ENCODE results near the gene DPF1.

DPF1 gene

DNA sequence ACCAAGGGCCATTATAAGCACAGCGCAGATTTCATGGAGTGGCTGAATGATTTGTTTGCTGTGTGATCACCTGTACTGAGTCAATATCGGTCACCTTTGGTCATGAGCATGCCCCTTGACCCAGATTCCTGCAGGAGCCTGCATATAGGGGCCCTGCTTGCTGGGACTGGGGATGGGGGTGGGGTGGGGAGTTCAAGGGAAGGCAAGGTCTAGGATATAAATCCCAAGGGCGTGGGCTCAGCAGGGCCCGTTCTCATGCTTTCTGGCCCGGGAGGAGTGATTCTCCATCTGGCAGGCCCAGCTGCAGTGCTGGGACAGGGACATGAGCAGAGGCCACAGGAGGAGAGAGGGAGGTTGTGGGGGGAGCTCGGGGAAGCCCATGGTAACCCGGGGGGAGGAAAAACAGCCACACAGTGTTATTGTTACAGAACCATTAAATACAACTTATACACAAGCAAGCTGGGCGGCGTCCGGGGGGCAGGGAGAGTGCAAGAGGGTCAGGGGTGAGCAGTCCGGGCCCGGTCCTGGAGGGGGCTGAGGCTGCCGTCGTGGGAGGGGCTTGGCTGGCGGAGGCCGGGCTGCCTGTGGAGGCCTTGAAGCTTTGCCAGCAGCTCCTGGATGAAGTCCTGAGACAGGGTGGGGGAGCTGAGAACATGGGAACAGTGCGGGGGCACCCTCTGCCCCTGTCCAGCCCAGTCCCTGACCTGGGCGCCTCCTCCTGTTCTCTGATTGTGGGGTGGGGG is 27.0 kb upstream of the DPF1 start (continued):
- no peak for TF ChIP-seq SP2 (tag by site-specific recombination; IDR thresholded peaks at IDR 0.05)

DNA sequence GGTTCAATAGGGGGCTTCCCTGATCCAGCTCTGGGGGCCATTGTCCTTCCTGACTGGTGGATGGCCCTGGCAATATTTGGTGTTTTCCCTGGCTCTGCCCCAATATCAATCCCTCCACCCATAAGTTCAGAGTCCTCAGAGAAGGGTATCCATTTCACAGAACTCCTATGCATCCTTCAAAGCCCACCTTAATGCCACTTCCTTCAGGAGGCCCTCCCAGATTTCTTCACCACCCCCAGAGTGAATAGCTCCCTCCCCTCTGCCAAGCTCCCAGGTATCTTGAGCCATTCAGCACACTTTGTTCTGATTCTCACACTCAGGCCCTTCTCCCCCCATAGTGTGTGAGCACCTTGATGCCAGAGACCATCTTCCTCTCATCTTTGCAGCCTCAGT is 26.4 kb upstream of the DPF1 start:
- Histone ChIP-seq H3K4me3 (ENCODE audit: low read depth, low read length) (no peak overlapping the region), H3K9me3 (ENCODE audit: control insufficient read depth, insufficient read depth, low read depth, low read length) (no peaks in the 10 kb centered on the region), H3K27ac (ENCODE audit: extremely low read depth, low read depth, low read length) (no peak overlapping the region), H3K36me3 (ENCODE audit: control insufficient read depth in 2 of 2, insufficient read depth in 1 of 2, low read length in 2 of 2) (no peaks in the 10 kb centered on the region), H3K4me1 (ENCODE audit: control insufficient read depth, insufficient read depth, low read length) (peaks cover 15% of the 10 kb centered on the region)
- TF ChIP-seq, protein P1, sequence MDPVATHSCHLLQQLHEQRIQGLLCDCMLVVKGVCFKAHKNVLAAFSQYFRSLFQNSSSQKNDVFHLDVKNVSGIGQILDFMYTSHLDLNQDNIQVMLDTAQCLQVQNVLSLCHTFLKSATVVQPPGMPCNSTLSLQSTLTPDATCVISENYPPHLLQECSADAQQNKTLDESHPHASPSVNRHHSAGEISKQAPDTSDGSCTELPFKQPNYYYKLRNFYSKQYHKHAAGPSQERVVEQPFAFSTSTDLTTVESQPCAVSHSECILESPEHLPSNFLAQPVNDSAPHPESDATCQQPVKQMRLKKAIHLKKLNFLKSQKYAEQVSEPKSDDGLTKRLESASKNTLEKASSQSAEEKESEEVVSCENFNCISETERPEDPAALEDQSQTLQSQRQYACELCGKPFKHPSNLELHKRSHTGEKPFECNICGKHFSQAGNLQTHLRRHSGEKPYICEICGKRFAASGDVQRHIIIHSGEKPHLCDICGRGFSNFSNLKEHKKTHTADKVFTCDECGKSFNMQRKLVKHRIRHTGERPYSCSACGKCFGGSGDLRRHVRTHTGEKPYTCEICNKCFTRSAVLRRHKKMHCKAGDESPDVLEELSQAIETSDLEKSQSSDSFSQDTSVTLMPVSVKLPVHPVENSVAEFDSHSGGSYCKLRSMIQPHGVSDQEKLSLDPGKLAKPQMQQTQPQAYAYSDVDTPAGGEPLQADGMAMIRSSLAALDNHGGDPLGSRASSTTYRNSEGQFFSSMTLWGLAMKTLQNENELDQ (tag by site-specific recombination; IDR thresholded peaks at IDR 0.05; ENCODE audit: low read depth) = no peak
- TF ChIP-seq ZFP3 (tag by site-specific recombination; IDR thresholded peaks at IDR 0.05; ENCODE audit: low read depth) = peak; percentile 99
- CTCF ChIA-PET = interaction anchor here (0.6 to 2.1 kb wide), 9 partner anchors 11 to 351 kb away, joined by 3 to 12 read pairs (median 5); partner anchors contain the start of genes CATSPERG and SPINT2
- POLR2A ChIA-PET = interaction anchor here (1.1 to 2.0 kb wide), 2 partner anchors 14 to 124 kb away, joined by 3 to 8 read pairs; partner anchors contain the start of genes PSMD8 and SPINT2

DNA sequence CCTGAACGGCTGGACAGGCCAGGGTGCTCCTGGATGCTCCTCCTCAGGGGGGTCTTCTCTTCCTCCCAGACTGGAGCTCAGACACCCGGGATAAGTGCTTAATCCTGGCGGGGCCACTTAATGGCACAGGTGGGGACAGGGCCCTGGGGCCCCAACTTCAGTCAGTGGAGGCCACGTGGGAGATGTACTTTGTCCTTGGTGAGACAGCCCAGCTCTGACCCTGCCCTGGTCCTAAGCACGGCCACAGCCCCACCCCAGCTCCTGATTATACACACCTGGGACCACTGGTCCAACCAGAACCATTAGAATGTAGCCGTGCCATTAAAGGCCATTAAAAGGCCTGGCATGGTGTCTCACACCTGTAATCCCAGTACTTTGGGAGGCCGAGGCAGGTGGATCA is 24.4 kb upstream of the DPF1 start:
- H3K4me3 ChIP-seq (ENCODE audit: low read depth, low read length) = no peak overlapping the region
- POLR2A ChIA-PET = interaction anchor here (0.7 kb wide), 1 partner anchor 16 kb away, joined by 3 read pairs; the partner anchor contains the start of gene SPINT2
- CTCF ChIA-PET = interaction anchor here (0.6 to 1.8 kb wide), 6 partner anchors 14 to 391 kb away, joined by 3 to 9 read pairs (median 6); partner anchors contain the start of gene CATSPERG
- H3K4me1 ChIP-seq (ENCODE audit: control insufficient read depth, insufficient read depth, low read length) = peaks cover 17% of the 10 kb centered on the region
- H3K27ac ChIP-seq (ENCODE audit: extremely low read depth, low read depth, low read length) = no peak overlapping the region
- H3K9me3 ChIP-seq (ENCODE audit: control insufficient read depth, insufficient read depth, low read depth, low read length) = no peaks in the 10 kb centered on the region
- TF ChIP-seq ZNF585B (tag by site-specific recombination; IDR thresholded peaks at IDR 0.05) (no peak), ZNF133 (tag by site-specific recombination; IDR thresholded peaks at IDR 0.05) (no peak), ZNF202 (tag by site-specific recombination; IDR thresholded peaks at IDR 0.05; ENCODE audit: borderline replicate concordance) (no peak), ZNF423 (tag by site-specific recombination; IDR thresholded peaks at IDR 0.05) (no peak)
- TF ChIP-seq, protein P2, sequence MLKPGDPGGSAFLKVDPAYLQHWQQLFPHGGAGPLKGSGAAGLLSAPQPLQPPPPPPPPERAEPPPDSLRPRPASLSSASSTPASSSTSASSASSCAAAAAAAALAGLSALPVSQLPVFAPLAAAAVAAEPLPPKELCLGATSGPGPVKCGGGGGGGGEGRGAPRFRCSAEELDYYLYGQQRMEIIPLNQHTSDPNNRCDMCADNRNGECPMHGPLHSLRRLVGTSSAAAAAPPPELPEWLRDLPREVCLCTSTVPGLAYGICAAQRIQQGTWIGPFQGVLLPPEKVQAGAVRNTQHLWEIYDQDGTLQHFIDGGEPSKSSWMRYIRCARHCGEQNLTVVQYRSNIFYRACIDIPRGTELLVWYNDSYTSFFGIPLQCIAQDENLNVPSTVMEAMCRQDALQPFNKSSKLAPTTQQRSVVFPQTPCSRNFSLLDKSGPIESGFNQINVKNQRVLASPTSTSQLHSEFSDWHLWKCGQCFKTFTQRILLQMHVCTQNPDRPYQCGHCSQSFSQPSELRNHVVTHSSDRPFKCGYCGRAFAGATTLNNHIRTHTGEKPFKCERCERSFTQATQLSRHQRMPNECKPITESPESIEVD (tag by site-specific recombination; IDR thresholded peaks at IDR 0.05) = no peak
- H3K36me3 ChIP-seq (ENCODE audit: control insufficient read depth in 2 of 2, insufficient read depth in 1 of 2, low read length in 2 of 2) = no peaks in the 10 kb centered on the region

DNA sequence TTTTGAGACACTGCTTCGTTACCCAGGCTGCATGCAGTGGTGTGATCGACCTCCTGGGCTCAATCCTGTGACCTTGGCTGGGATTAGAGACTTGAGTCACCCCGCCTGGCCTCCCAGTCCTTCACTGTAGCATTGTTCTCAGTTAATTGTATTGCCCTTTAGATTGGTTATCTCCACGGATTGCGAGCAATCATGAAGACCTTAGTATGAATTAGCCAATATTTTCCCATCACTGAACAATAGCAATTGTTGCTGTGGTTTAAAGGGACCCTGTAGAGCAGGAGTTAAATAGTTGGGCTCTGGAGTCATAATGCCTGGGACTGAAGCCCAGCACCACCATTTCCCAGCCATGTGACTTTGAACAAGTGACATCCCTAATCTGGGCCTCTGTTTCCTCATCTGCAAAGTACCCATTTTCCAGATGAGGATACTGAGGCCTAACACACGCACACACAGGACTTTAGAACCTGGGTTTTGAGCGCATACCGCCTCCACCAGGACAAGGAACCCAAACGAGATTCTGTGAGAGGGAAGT is 23.8 kb upstream of the DPF1 start:
- ChIA-PET POLR2A (no interaction called here), CTCF (interaction anchor here (0.5 to 23.5 kb wide), 11 partner anchors 14 to 346 kb away, joined by 3 to 316 read pairs (median 6); partner anchors contain the start of genes CATSPERG, SIPA1L3 and WDR87)
- no peaks in the 10 kb centered on the region for H3K36me3 ChIP-seq (ENCODE audit: control insufficient read depth in 2 of 2, insufficient read depth in 1 of 2, low read length in 2 of 2)
- no peak overlapping the region for H3K4me3 ChIP-seq (ENCODE audit: low read depth, low read length)
- no peaks in the 10 kb centered on the region for H3K9me3 ChIP-seq (ENCODE audit: control insufficient read depth, insufficient read depth, low read depth, low read length)
- H3K4me1 ChIP-seq (ENCODE audit: control insufficient read depth, insufficient read depth, low read length) = peaks cover 16% of the 10 kb centered on the region
- H3K27ac ChIP-seq (ENCODE audit: extremely low read depth, low read depth, low read length) = no peak overlapping the region
- TF ChIP-seq, protein P3, sequence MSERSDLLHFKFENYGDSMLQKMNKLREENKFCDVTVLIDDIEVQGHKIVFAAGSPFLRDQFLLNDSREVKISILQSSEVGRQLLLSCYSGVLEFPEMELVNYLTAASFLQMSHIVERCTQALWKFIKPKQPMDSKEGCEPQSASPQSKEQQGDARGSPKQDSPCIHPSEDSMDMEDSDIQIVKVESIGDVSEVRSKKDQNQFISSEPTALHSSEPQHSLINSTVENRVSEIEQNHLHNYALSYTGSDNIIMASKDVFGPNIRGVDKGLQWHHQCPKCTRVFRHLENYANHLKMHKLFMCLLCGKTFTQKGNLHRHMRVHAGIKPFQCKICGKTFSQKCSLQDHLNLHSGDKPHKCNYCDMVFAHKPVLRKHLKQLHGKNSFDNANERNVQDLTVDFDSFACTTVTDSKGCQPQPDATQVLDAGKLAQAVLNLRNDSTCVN (tag by site-specific recombination; optimal IDR thresholded peaks at IDR 0.05) = no peak
- TF ChIP-seq YY2 (tag by site-specific recombination; IDR thresholded peaks at IDR 0.05) (no peak), GLI2 (tag by site-specific recombination; IDR thresholded peaks at IDR 0.05; ENCODE audit: borderline replicate concordance, low read depth) (no peak), ZNF629 (tag by site-specific recombination; IDR thresholded peaks at IDR 0.05) (0 out of 2 replicates have a peak, but pooled peaks have one; percentile 14), ZNF549 (tag by site-specific recombination; IDR thresholded peaks at IDR 0.05) (no peak), ZNF10 (tag by site-specific recombination; IDR thresholded peaks at IDR 0.05) (no peak), ZNF24 (tag by site-specific recombination; IDR thresholded peaks at IDR 0.05) (0 out of 2 replicates have a peak, but pooled peaks have one; percentile 20)
- TF ChIP-seq, protein P4, sequence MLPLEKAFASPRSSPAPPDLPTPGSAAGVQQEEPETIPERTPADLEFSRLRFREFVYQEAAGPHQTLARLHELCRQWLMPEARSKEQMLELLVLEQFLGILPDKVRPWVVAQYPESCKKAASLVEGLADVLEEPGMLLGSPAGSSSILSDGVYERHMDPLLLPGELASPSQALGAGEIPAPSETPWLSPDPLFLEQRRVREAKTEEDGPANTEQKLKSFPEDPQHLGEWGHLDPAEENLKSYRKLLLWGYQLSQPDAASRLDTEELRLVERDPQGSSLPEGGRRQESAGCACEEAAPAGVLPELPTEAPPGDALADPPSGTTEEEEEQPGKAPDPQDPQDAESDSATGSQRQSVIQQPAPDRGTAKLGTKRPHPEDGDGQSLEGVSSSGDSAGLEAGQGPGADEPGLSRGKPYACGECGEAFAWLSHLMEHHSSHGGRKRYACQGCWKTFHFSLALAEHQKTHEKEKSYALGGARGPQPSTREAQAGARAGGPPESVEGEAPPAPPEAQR (tag by site-specific recombination; IDR thresholded peaks at IDR 0.05) = 0 out of 2 replicates have a peak, but pooled peaks have one; percentile 32
- TF ChIP-seq, protein P5, sequence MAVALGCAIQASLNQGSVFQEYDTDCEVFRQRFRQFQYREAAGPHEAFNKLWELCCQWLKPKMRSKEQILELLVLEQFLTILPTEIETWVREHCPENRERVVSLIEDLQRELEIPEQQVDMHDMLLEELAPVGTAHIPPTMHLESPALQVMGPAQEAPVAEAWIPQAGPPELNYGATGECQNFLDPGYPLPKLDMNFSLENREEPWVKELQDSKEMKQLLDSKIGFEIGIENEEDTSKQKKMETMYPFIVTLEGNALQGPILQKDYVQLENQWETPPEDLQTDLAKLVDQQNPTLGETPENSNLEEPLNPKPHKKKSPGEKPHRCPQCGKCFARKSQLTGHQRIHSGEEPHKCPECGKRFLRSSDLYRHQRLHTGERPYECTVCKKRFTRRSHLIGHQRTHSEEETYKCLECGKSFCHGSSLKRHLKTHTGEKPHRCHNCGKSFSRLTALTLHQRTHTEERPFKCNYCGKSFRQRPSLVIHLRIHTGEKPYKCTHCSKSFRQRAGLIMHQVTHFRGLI (tag by site-specific recombination; IDR thresholded peaks at IDR 0.05) = no peak
- TF ChIP-seq, protein P6, sequence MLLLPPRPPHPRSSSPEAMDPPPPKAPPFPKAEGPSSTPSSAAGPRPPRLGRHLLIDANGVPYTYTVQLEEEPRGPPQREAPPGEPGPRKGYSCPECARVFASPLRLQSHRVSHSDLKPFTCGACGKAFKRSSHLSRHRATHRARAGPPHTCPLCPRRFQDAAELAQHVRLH (tag by site-specific recombination; IDR thresholded peaks at IDR 0.05) = peak; percentile 78; the same call in 1 of the 2 replicates

Measured in HEK293 (cell line).